Neural progenitor cell (in vitro differentiated cells): ENCODE measurements around the gene TPP2. TPM values are rescaled to one million over a fixed set of nuclear protein-coding genes. Genes with fewer than 3 reads are reported as not detected.

Experiments
- DNase-seq: peaks from one replicate; pipeline ENCODE4 v3.0.0-alpha.2; 2016; ENCODE audit warnings: low spot score
- H2AFZ ChIP-seq: fragments of 200-600 bp; sonication (generic); replicated peaks from 2 replicates; pipeline ENCODE4 v1.6.1; 2016; ENCODE audit warnings: antibody characterized with exemption
- H3F3A ChIP-seq: fragments of 200-600 bp; sonication (generic); 2 replicates; pipeline ENCODE4 v1.6.1; 2016; ENCODE audit warnings: antibody characterized with exemption, low read depth
- H3K27ac ChIP-seq: fragments of 200-600 bp; sonication (generic); 2 replicates; pipeline ENCODE4 v1.5.1; 2016; ENCODE audit warnings: mild to moderate bottlenecking
- H3K27me3 ChIP-seq: fragments of 200-600 bp; sonication (generic); 2 replicates; pipeline ENCODE4 v1.6.1; 2016; ENCODE audit warnings: mild to moderate bottlenecking, moderate library complexity
- H3K36me3 ChIP-seq: fragments of 200-600 bp; sonication (generic); 2 replicates; pipeline ENCODE4 v1.5.1; 2016
- H3K4me1 ChIP-seq: fragments of 200-600 bp; sonication (generic); 2 replicates; pipeline ENCODE4 v1.6.1; 2016; ENCODE audit warnings: mixed run types
- H3K4me2 ChIP-seq: fragments of 200-600 bp; sonication (generic); 2 replicates; pipeline ENCODE4 v1.6.1; 2016
- H3K4me3 ChIP-seq: fragments of 200-600 bp; sonication (generic); 2 replicates; pipeline ENCODE4 v1.5.1; 2016
- H3K79me2 ChIP-seq: fragments of 200-600 bp; sonication (generic); 2 replicates; pipeline ENCODE4 v1.6.1; 2016; ENCODE audit warnings: low read depth
- H3K9ac ChIP-seq: fragments of 200-600 bp; sonication (generic); 2 replicates; pipeline ENCODE4 v1.6.1; 2016
- H3K9me3 ChIP-seq: fragments of 200-600 bp; sonication (generic); 2 replicates; pipeline ENCODE4 v1.5.1; 2016; ENCODE audit warnings: low read depth
- H4K20me1 ChIP-seq: fragments of 200-600 bp; sonication (generic); 2 replicates; pipeline ENCODE4 v1.6.1; 2016; ENCODE audit warnings: low read depth
- H3K27ac Mint-ChIP-seq: 3 replicates; pipeline ENCODE4 v1.8.0; 2021; ENCODE audit warnings: mixed read lengths
- H3K27me3 Mint-ChIP-seq: 2 replicates; pipeline ENCODE4 v1.8.0; 2022; ENCODE audit warnings: low read depth, mild to moderate bottlenecking, inconsistent platforms, moderate library complexity, mixed read lengths; ENCODE audit not compliant: insufficient read depth
- H3K36me3 Mint-ChIP-seq: 3 replicates; pipeline ENCODE4 v1.8.0; 2021; ENCODE audit warnings: mixed read lengths
- H3K4me1 Mint-ChIP-seq: 3 replicates; pipeline ENCODE4 v1.8.0; 2021; ENCODE audit warnings: mixed read lengths
- H3K4me3 Mint-ChIP-seq: 3 replicates; pipeline ENCODE4 v1.8.0; 2021; ENCODE audit warnings: mild to moderate bottlenecking, moderate library complexity, mixed read lengths
- H3K9me3 Mint-ChIP-seq: 3 replicates; pipeline ENCODE4 v1.8.0; 2020; ENCODE audit warnings: mixed read lengths
- CTCF ChIP-seq: fragments of 200-600 bp; sonication (generic); IDR thresholded peaks from 2 replicates; pipeline ENCODE4 v1.5.1; 2017; ENCODE audit warnings: antibody characterized with exemption, mild to moderate bottlenecking
- EZH2 ChIP-seq: fragments of 200-600 bp; sonication (generic); IDR thresholded peaks from 2 replicates; pipeline ENCODE4 v1.6.1; 2017; ENCODE audit warnings: antibody characterized with exemption, mild to moderate bottlenecking, moderate library complexity
- EZH2phosphoT487 ChIP-seq: fragments of 200-600 bp; sonication (generic); IDR thresholded peaks from 2 replicates; pipeline ENCODE4 v1.6.1; 2017; ENCODE audit warnings: antibody characterized with exemption
- total RNA-seq: library from RNA; depleted of rRNA; stranded (reverse); fragments of >200 nt; gene quantifications from 2 replicates; pipeline ENCODE4 v1.2.3, GENCODE V29; 2015; ENCODE audit warnings: low replicate concordance

Gene TPP2
- total RNA-seq, 1 donor from 2014 or later: 137 TPM

GRCh38 chr13:102724923-102725322 lies 128.1 kb downstream of the TPP2 start:
- H3K36me3 ChIP-seq: no peaks in the 10 kb centered on the region
- no peaks in the 10 kb centered on the region for H3K27me3 ChIP-seq
- Mint-ChIP-seq H3K9me3 (peaks cover 2% of the 10 kb centered on the region), H3K36me3 (no peaks in the 10 kb centered on the region), H3K4me3 (no peak overlapping the region), H3K27ac (no peak overlapping the region), H3K4me1 (no peaks in the 10 kb centered on the region), H3K27me3 (no peaks in the 10 kb centered on the region)
- no peak overlapping the region for H3K9ac ChIP-seq
- no peak overlapping the region for H3K4me3 ChIP-seq
- TF ChIP-seq EZH2 (no peak), CTCF (peak; percentile 32)
- no peaks in the 10 kb centered on the region for H3K9me3 ChIP-seq
- no peaks in the 10 kb centered on the region for H3K79me2 ChIP-seq
- no peak overlapping the region for H2AFZ ChIP-seq
- no peaks in the 10 kb centered on the region for H3F3A ChIP-seq
- no peak overlapping the region for H3K27ac ChIP-seq
- no peaks in the 10 kb centered on the region for H4K20me1 ChIP-seq
- no peak overlapping the region for H3K4me2 ChIP-seq
- H3K4me1 ChIP-seq: no peaks in the 10 kb centered on the region
- DNase-seq: no peak

- no peak overlapping the region for H3K27ac Mint-ChIP-seq
- Histone ChIP-seq H3K4me3 (no peak overlapping the region), H3K27ac (no peak overlapping the region), H3K27me3 (peaks cover 13% of the 10 kb centered on the region), H3K36me3 (no peaks in the 10 kb centered on the region), H3K4me2 (no peak overlapping the region), H3K9me3 (no peaks in the 10 kb centered on the region), H3K9ac (no peak overlapping the region), H3K4me1 (no peaks in the 10 kb centered on the region), H3K79me2 (no peaks in the 10 kb centered on the region), H2AFZ (no peak overlapping the region), H3F3A (no peaks in the 10 kb centered on the region), H4K20me1 (no peaks in the 10 kb centered on the region)
- DNase-seq: no peak
- no peak overlapping the region for H3K4me3 Mint-ChIP-seq
- no peaks in the 10 kb centered on the region for H3K27me3 Mint-ChIP-seq
- TF ChIP-seq EZH2phosphoT487: no peak
- TF ChIP-seq EZH2: no peak
- TF ChIP-seq CTCF: no peak
- H3K4me1 Mint-ChIP-seq: no peaks in the 10 kb centered on the region
- H3K36me3 Mint-ChIP-seq: no peaks in the 10 kb centered on the region
- H3K9me3 Mint-ChIP-seq: peaks cover 2% of the 10 kb centered on the region
Measured at GRCh38 chr13:102726430-102726829, 129.6 kb downstream of the TPP2 start.

Other genes starting within 250 kb of the TPP2 start
- 0.43 and 1.4 TPM in 2 replicates for gene FGF14, start 194.9 kb upstream of the TPP2 start, total RNA-seq
- not detected in 2 replicates for gene METTL21C, start 98.1 kb downstream of the TPP2 start, total RNA-seq
- 16.4 and 38.9 TPM in 2 replicates for gene TEX30, start 176.8 kb downstream of the TPP2 start, total RNA-seq
- gene POGLUT2, start 202.0 kb downstream of the TPP2 start, total RNA-seq: 18.6 and 33.5 TPM in 2 replicates
- 13.6 and 15.7 TPM in 2 replicates for gene BIVM, start 202.1 kb downstream of the TPP2 start, total RNA-seq
- 25.9 and 35.1 TPM in 2 replicates for gene ERCC5, start 249.0 kb downstream of the TPP2 start, total RNA-seq